ENCODE results near the gene SCAANT1.

The SCAANT1 gene

GRCh38 chr3:63911873-63912767 is at the start of gene SCAANT1:
SCAANT1 (minus strand) TSS chr3:63912383.
- DNase-seq (ENCODE audit: low read depth in 2 of 2): peak; percentile 66 to 71

DNA sequence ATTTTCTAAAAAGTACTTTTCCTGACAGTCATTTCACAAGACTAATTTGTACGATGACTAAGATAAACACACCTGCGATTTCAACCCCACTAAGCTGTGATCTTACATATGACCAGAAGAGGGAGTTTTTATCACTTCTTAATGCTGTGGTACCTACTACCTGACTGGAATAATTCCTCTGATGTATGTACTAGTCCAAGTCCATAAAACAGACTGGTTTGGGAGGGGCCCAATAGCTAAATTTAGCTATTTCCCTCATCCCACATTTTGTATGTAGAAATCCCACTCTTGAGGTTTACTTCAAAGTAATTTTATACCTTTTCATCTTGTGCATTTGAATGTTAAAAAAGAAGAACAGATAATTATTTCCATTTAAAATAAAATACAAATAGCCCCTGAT is 49.7 kb upstream of the SCAANT1 start:
- DNase-seq (ENCODE audit: low read depth in 2 of 2): no peak

GRCh38 chr3:63960048-63960711 is 48.0 kb upstream of the SCAANT1 start:
- DNase-seq (ENCODE audit: low read depth in 2 of 2): no peak

GRCh38 chr3:63959146-63959545 is 47.0 kb upstream of the SCAANT1 start:
- DNase-seq (ENCODE audit: low read depth in 2 of 2): no peak

DNA sequence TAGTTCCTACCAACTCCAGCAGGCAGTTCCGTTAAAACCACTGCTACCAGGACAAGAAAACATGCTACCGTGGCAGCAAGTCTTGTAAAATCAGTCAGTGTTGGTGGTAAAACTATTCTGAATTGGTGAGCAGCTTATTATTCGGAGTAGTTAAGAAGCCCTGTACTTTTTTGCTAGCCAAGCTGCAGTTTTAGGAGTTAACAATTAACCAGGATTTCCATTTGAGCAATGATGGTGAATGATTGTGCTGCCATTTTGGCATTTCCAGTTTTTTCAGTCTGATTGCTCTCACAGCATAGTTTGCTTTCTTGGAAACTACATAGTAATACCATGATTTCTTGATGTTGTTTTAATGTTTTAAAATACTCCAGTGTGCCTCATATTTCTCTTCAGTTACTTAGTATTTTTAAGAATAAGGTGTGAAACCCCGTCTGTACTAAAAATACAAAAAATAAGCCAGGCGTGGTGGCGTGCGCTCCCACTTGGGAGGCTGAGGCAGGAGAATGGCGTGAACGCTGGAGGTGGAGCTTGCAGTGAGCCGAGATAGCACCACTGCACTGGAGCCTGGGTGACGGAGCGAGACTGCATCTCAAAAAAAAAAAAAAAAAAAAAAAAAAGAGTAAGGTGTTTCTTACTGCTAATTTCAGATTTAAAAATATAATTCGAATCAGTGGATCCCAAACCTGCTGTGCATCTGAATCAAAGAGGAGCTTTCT is 43.8 kb upstream of the SCAANT1 start:
- DNase-seq (ENCODE audit: low read depth in 2 of 2): no peak

DNA sequence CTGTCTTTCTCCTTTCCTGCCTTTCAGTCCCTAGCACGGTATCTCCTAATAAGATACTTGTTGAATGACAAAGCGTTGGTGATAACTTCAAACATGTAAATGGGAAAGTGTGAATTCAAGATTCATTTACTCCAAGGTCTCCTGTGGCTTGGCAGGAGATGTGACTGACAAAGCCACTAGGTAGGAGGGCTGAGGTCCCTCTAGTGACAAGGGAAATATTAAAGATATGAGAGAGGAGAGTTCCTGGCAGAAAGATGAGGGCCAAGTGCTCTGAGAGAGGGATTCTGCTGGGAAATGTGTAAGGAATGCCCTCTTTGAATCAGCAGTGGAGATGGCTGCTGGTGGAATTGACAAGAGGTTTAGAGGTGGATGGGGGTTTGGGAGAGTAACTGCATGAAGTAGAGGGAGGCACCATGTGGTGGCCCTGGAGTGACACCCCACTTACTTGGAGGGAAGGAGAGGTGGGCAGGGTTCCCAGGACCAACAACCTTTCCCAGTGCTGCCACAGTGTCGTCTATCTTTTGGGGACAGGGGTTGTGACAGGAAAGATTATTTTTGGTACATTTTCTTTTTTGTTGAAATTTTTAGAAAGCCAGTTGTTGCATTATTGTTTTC is 43.0 kb upstream of the SCAANT1 start:
- DNase-seq (ENCODE audit: low read depth in 2 of 2): no peak

GRCh38 chr3:63954182-63954581 is 42.0 kb upstream of the SCAANT1 start:
- no peak for DNase-seq (ENCODE audit: low read depth in 2 of 2)

DNA sequence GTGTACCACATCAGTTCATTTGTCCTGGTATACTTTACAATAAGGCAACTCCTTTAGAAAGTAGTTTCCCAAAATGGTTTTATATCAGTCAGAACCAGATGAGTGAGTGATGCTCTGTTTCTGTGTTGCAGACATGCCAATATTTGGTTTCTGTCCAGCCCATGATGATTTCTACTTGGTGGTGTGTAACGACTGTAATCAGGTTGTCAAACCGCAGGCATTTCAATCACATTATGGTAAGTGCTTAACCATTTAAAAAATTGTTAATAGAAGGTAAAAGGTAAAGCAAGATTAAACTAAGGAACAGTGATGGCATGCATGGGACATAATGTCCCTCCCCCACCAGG is 40.0 kb upstream of the SCAANT1 start:
- no peak for DNase-seq (ENCODE audit: low read depth in 2 of 2)

- DNase-seq (ENCODE audit: low read depth in 2 of 2): no peak
Observed at GRCh38 chr3:63951492-63952247, 39.5 kb upstream of the SCAANT1 start.

DNA sequence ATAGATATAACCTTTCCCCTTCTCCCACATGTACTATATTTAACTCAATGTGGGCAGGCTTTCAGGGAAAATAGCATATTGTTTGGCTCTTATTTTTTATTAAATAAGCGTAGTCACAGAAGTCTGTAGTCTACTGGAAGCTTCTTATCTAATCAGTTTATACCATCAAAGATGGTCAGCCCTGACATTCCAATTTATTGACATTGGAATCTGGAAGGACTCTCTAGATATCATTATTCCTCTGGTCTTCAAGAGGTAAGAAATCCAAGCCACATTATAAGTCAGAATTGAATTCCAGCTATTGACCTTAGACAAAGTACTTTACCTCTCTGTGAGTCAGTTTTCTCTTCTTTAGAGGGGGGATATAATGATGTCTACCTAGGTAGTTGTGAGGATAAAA is 38.5 kb upstream of the SCAANT1 start:
- DNase-seq (ENCODE audit: low read depth in 2 of 2): no peak

- DNase-seq (ENCODE audit: low read depth in 2 of 2): no peak
Observed at GRCh38 chr3:63949005-63949404, 36.8 kb upstream of the SCAANT1 start.

- DNase-seq (ENCODE audit: low read depth in 2 of 2): no peak
Observed at GRCh38 chr3:63947594-63947993, 35.4 kb upstream of the SCAANT1 start.

- no peak for DNase-seq (ENCODE audit: low read depth in 2 of 2)
Observed at GRCh38 chr3:63946753-63947152, 34.6 kb upstream of the SCAANT1 start.

DNA sequence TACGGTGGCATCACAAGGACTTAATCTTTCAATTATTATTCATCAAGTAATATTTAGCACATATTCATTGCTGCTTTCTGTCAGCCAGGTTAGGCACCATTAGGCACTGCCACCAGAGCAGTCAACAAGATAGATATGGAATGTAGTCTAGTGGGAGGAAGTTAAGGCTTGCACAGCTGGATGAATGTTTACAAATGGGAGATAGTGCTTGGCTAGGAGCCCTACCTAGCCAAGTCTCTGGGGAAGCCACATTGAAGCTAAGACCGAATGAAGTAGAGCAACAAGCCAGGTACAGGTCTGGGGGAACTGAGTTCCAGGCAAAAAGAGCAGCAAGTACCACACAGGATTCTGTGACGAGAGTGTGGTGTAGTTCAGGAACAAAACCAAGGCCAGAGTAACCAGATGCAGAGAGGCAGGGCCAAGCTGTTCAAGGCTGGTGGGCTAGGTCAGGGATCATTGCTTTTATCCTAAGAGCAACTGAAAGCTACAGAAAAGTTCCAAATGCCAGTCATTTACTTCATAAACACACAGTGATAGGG is 33.4 kb upstream of the SCAANT1 start:
- DNase-seq (ENCODE audit: low read depth in 2 of 2): no peak

DNA sequence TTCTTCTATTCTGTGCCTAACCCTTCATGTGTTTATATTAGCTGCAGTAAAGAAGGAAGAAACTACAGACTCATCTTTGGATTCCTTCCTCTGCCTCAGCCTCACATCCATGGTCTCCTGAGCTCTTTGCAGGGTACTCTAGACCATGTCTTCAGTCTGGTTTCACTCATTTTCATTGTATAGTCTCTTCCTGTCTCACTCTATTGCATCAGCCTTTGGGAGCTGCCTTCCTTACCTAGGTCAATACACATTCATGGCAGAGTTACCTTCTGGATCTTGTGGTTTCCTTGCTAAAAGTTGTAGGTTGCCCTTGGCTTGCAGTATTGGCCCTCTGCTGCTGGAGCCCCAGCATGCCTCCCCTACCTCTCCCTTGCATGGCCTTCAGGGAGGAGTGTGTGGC is 31.5 kb upstream of the SCAANT1 start:
- no peak for DNase-seq (ENCODE audit: low read depth in 2 of 2)

DNA sequence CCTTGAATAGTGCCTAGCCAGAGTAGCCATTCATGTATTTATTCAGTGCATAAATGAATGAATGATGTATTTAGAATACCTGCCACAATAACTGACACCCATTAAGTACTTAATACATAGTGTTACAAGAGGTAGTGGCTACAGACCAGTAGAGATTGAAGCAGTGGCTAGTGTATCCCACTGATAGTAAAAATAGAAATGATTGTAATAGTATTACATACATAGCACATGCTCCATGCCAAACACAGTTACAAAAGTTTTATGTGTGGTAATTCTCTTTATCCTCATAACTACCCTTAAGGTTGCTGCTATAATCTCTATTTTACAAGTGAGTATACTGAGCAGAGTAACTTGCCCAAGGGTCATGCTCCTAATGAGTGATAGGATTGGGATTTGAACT is 30.3 kb upstream of the SCAANT1 start:
- DNase-seq (ENCODE audit: low read depth in 2 of 2): no peak

- DNase-seq (ENCODE audit: low read depth in 2 of 2): no peak
Observed at GRCh38 chr3:63940389-63940757, 28.2 kb upstream of the SCAANT1 start.

DNA sequence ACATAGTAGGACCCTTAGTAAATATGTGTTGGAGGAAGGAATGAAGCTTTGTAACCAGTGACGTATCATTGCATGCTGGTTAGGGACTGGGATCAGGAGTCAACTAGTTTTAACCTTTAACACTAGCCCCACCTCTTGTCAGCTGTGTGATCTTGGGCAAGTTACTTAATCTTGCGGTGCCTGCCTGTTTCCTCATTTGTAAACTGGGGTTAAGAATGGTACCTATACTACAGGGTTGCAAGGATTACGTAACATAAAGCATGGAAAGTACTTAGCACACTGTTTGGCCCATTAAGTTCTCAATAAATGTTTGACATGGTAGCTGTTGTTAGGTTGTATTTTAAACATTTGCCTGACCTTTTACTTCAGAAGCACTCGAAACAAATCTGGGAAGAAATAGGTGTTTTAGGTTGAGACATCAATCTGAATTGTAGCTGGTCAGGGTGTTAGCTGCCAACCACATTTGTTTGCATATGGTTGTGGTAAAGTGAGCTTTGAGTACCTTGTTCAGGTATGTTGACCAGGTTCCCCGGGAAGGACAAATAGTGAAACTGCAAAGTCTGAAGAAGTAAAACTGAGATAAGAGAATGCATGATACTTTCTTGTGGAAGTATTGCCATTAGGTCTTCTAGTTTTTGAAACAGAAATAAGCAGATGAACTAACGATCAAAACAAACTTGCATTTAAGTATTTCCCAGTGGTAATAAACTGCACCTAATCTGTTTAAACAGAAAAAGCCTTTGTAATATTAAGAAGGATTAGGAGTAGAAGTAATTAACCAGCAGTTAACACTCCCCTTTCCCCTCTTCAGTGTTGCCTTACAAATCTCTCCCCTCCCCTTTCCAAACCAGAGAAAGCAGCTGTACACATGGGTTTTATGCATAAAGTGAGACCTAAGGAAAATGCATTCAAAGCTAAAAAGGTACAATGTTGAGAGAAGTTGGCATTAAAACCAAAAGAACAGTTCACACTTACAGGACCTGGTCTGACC is 25.8 kb upstream of the SCAANT1 start:
- DNase-seq (ENCODE audit: low read depth in 2 of 2): no peak

GRCh38 chr3:63936925-63937324 is 24.7 kb upstream of the SCAANT1 start:
- no peak for DNase-seq (ENCODE audit: low read depth in 2 of 2)
